ENCODE data around the gene ARHGAP15.

Gene ARHGAP15

GRCh38 chr2:143463719-143464118 lies 334.5 kb downstream of the ARHGAP15 start:
- no peaks in the 10 kb centered on the region for H3K9me3 ChIP-seq (ENCODE audit: control insufficient read depth, insufficient read depth, low read length)
- no peaks in the 10 kb centered on the region for H3K36me3 ChIP-seq (ENCODE audit: control insufficient read depth, low read length)
- H3F3A ChIP-seq (ENCODE audit: control insufficient read depth, insufficient read depth) = no peaks in the 10 kb centered on the region
- no peaks in the 10 kb centered on the region for H4K20me1 ChIP-seq (ENCODE audit: control insufficient read depth, insufficient read depth, low read depth, low read length)
- no peaks in the 10 kb centered on the region for H3K9me2 ChIP-seq (replicated peaks; ENCODE audit: control insufficient read depth, low read length)
- no peak overlapping the region for H3K27ac ChIP-seq (ENCODE audit: low read depth, low read length)
- H3K4me2 ChIP-seq (ENCODE audit: low read length) = no peak overlapping the region
- TF ChIP-seq EZH2phosphoT487 (IDR thresholded peaks at IDR 0.05; ENCODE audit: borderline replicate concordance, low read length) = no peak
- no peak for TF ChIP-seq CTCF (IDR thresholded peaks at IDR 0.05; ENCODE audit: low read depth, low read length, poor library complexity, severe bottlenecking)
- no peak overlapping the region for H3K4me3 ChIP-seq (ENCODE audit: low read length)
- no peaks in the 10 kb centered on the region for H3K79me2 ChIP-seq (ENCODE audit: control insufficient read depth, low read length)
- no peaks in the 10 kb centered on the region for H3K27me3 ChIP-seq (ENCODE audit: control insufficient read depth, low read length)
- no peaks in the 10 kb centered on the region for H3K4me1 ChIP-seq (ENCODE audit: control insufficient read depth, low read length)

DNA sequence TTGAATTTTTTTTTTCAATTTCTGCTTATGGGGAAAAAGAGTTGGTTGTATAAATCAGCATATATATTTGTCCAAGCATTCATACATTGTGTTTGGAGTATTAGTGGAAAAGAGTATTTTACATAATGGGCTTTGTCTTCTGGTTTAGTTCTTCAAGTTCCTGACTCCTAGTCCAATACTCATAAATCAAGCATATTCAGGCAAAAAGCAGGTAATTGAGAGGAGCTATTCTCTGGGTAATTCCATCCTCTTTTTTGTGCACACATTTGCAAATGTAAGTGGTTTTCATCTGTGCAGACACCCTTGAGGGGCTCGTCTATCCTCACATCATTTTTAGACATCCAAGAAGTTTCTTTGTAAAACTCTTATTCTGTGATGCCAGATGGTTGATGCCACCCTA lies 337.2 kb downstream of the ARHGAP15 start:
- H3K4me2 ChIP-seq (ENCODE audit: low read length) = no peak overlapping the region
- no peaks in the 10 kb centered on the region for H3K4me1 ChIP-seq (ENCODE audit: control insufficient read depth, low read length)
- no peak for TF ChIP-seq CTCF (IDR thresholded peaks at IDR 0.05; ENCODE audit: low read depth, low read length, poor library complexity, severe bottlenecking)
- TF ChIP-seq EZH2phosphoT487 (IDR thresholded peaks at IDR 0.05; ENCODE audit: borderline replicate concordance, low read length) = no peak

GRCh38 chr2:143467011-143467410 lies 337.8 kb downstream of the ARHGAP15 start:
- Histone ChIP-seq H3K9me2 (replicated peaks; ENCODE audit: control insufficient read depth, low read length) (no peaks in the 10 kb centered on the region), H3K36me3 (ENCODE audit: control insufficient read depth, low read length) (no peaks in the 10 kb centered on the region), H3K4me3 (ENCODE audit: low read length) (no peak overlapping the region), H3K79me2 (ENCODE audit: control insufficient read depth, low read length) (no peaks in the 10 kb centered on the region), H3K4me1 (ENCODE audit: control insufficient read depth, low read length) (no peaks in the 10 kb centered on the region), H3F3A (ENCODE audit: control insufficient read depth, insufficient read depth) (no peaks in the 10 kb centered on the region), H3K4me2 (ENCODE audit: low read length) (no peak overlapping the region), H3K27ac (ENCODE audit: low read depth, low read length) (no peak overlapping the region), H3K9me3 (ENCODE audit: control insufficient read depth, insufficient read depth, low read length) (no peaks in the 10 kb centered on the region), H4K20me1 (ENCODE audit: control insufficient read depth, insufficient read depth, low read depth, low read length) (no peaks in the 10 kb centered on the region), H3K27me3 (ENCODE audit: control insufficient read depth, low read length) (no peaks in the 10 kb centered on the region)
- no peak for TF ChIP-seq EZH2phosphoT487 (IDR thresholded peaks at IDR 0.05; ENCODE audit: borderline replicate concordance, low read length)
- TF ChIP-seq CTCF (IDR thresholded peaks at IDR 0.05; ENCODE audit: low read depth, low read length, poor library complexity, severe bottlenecking) = no peak

More for the DNA sequence above, 337.2 kb downstream of the ARHGAP15 start:
- H3K27me3 ChIP-seq (ENCODE audit: control insufficient read depth, low read length) = no peaks in the 10 kb centered on the region
- H3K9me2 ChIP-seq (replicated peaks; ENCODE audit: control insufficient read depth, low read length) = no peaks in the 10 kb centered on the region
- no peak overlapping the region for H3K4me3 ChIP-seq (ENCODE audit: low read length)
- H3K9me3 ChIP-seq (ENCODE audit: control insufficient read depth, insufficient read depth, low read length) = no peaks in the 10 kb centered on the region
- no peaks in the 10 kb centered on the region for H4K20me1 ChIP-seq (ENCODE audit: control insufficient read depth, insufficient read depth, low read depth, low read length)
- H3F3A ChIP-seq (ENCODE audit: control insufficient read depth, insufficient read depth) = no peaks in the 10 kb centered on the region
- H3K36me3 ChIP-seq (ENCODE audit: control insufficient read depth, low read length) = no peaks in the 10 kb centered on the region
- no peaks in the 10 kb centered on the region for H3K79me2 ChIP-seq (ENCODE audit: control insufficient read depth, low read length)
- no peak overlapping the region for H3K27ac ChIP-seq (ENCODE audit: low read depth, low read length)
